ENCODE results near the gene GAB2. TPM values are rescaled to one million over a fixed set of nuclear protein-coding genes. Genes with fewer than 3 reads are reported as not detected.

The GAB2 gene
- total RNA-seq, 6 experiments from 2014 or later = 3.8 to 10.2 (median 4.5) TPM

DNA sequence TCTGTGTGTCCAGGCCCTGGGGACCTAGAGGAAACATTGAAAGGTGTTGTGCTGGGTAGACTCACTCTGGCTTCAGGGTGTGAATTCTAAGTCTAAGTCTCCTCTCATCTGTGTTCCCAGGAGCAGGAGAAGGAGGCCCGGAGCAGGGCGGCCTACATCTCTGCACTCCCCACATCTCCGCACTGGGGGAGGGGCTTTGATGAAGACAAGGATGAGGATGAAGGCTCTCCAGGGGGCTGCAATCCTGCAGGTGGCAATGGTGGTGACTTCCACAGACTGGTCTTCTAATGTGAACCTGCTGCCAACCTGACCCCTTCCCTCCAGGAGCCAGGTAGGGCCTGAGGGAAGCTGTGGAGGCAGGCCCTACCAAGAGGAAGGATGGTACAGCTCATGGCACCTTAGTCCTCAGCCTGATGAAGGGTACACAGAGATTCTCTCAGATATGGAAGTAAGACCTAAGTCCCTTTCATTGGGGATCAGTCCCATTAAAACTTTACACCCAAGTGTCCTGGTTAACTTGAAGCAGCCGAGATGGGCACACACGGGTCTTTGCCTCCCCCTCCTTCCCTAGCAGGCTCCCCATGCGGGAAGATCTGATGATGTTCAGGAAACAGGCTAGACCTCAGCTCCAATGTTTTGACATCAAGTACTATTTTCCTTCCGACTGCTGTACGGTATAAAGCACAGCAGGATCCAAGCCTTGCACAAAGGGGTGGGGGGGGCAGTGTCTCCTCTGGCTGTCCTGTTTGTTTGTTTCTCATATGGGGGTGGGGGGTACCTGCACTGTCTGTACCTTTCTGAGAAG, 203.9 kb downstream of the GAB2 start:
- DNase-seq = peak in 1 of 3 donors; percentile 35
- no peak for ATAC-seq

GRCh38 chr11:78212586-78213371, 204.8 kb downstream of the GAB2 start:
- no peak overlapping the region for H3K27ac ChIP-seq
- no peaks in the 10 kb centered on the region for H3K27me3 ChIP-seq
- H3K36me3 ChIP-seq = peaks cover 0 to 23% (median 8%) of the 10 kb centered on the region in 4 donors
- TF ChIP-seq CTCF (IDR thresholded peaks at IDR 0.05) (no peak), POLR2A (IDR thresholded peaks at IDR 0.05) (no peak)
- ATAC-seq = no peak
- no peak overlapping the region for H3K4me3 ChIP-seq
- no peaks in the 10 kb centered on the region for H3K9me3 ChIP-seq
- no peaks in the 10 kb centered on the region for H3K4me1 ChIP-seq
- DNase-seq = no peak
- WGBS (ENCODE audit: insufficient coverage, low coverage, low lambda C conversion rate, missing lambda C conversion rate) = no CpG with 5 or more reads among the region's 11 CpGs
- intact Hi-C loops (cut with DNase I) = no loop called here

More for the DNA sequence above, 203.9 kb downstream of the GAB2 start:
- TF ChIP-seq CTCF (IDR thresholded peaks at IDR 0.05) (no peak), POLR2A (IDR thresholded peaks at IDR 0.05) (no peak)
- H3K4me3 ChIP-seq = no peak overlapping the region
- H3K27me3 ChIP-seq = no peaks in the 10 kb centered on the region
- no peaks in the 10 kb centered on the region for H3K9me3 ChIP-seq
- no CpG with 5 or more reads among the region's 8 CpGs for WGBS (ENCODE audit: insufficient coverage, low coverage, low lambda C conversion rate, missing lambda C conversion rate)
- H3K27ac ChIP-seq = no peak overlapping the region
- intact Hi-C loops (cut with DNase I) = no loop called here
- H3K4me1 ChIP-seq = no peaks in the 10 kb centered on the region
- peaks cover 0 to 23% (median 8%) of the 10 kb centered on the region in 4 donors for H3K36me3 ChIP-seq

- intact Hi-C loops (cut with DNase I) = no loop called here
- Histone ChIP-seq H3K9me3 (no peaks in the 10 kb centered on the region), H3K27ac (no peak overlapping the region), H3K4me3 (no peak overlapping the region), H3K27me3 (no peaks in the 10 kb centered on the region), H3K36me3 (peaks cover 0 to 23% (median 8%) of the 10 kb centered on the region in 4 donors), H3K4me1 (no peaks in the 10 kb centered on the region)
- 97% methylated on average over 5 of the region's 5 CpGs for WGBS (ENCODE audit: insufficient coverage, low coverage, low lambda C conversion rate, missing lambda C conversion rate)
- no peak for TF ChIP-seq CTCF (IDR thresholded peaks at IDR 0.05)
- TF ChIP-seq POLR2A (IDR thresholded peaks at IDR 0.05) = no peak
- ATAC-seq = no peak
- no peak for DNase-seq
These were observed 206.1 kb downstream of the GAB2 start for GRCh38 chr11:78211565-78211964.

DNA sequence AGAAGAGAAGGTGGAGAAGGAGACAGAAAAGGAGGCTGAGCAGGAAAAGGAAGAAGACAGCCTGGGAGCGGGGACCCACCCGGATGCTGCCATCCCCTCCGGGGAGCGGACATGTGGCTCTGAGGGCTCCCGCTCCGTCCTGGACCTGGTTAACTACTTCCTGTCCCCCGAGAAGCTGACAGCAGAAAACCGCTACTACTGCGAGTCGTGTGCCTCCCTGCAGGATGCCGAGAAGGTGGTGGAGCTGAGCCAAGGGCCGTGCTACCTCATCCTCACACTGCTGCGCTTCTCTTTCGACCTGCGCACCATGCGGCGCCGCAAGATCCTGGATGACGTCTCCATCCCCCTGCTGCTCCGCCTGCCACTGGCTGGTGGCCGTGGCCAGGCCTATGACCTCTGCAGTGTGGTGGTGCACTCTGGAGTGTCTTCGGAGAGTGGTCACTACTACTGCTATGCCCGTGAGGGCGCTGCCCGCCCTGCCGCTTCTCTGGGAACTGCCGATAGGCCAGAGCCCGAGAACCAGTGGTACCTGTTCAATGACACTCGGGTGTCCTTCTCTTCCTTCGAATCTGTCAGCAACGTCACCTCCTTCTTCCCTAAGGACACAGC, 207.5 kb downstream of the GAB2 start:
- TF ChIP-seq CTCF (IDR thresholded peaks at IDR 0.05) (no peak), POLR2A (IDR thresholded peaks at IDR 0.05) (no peak)
- Histone ChIP-seq H3K36me3 (peaks cover 0 to 22% (median 6%) of the 10 kb centered on the region in 4 donors), H3K4me3 (no peak overlapping the region), H3K4me1 (no peaks in the 10 kb centered on the region), H3K27me3 (no peaks in the 10 kb centered on the region), H3K27ac (no peak overlapping the region), H3K9me3 (no peaks in the 10 kb centered on the region)
- intact Hi-C loops (cut with DNase I) = no loop called here
- WGBS (ENCODE audit: insufficient coverage, low coverage, low lambda C conversion rate, missing lambda C conversion rate) = 96% methylated on average over 5 of the region's 31 CpGs
- ATAC-seq (peak in 1 of 4 donors; percentile 19), DNase-seq (no peak)
